Activated naive CD4-positive, alpha-beta T cell treated with anti-CD3 and anti-CD28 coated beads, Interleukin-2, amount 10 ng/mL, durations not matched to agents 7 days and 5 days (primary cell): ENCODE data around the gene DTX1.
"Not testable (repeated sequence)": the region's sequence is repeated elsewhere in the genome, so short reads cannot be mapped to it uniquely, and the experiment has no call there.

Experiments used
- CTCF ChIA-PET: fragments of 350-600 bp; sonication (Branson Sonifier 250); formaldehyde crosslinking; loops from one replicate; lab custom pipeline; 2021; ENCODE audit warnings: antibody characterized with exemption; lab: Charles Lee
- DNase-seq: peaks from one replicate; pipeline ENCODE4 v3.0.0-alpha.2; 2020
- H3K27ac Mint-ChIP-seq: one replicate; pipeline ENCODE4 v1.8.0; 2021; ENCODE audit warnings: mild to moderate bottlenecking, moderate library complexity, mixed read lengths
- H3K27me3 Mint-ChIP-seq: one replicate; pipeline ENCODE4 v1.8.0; 2021; ENCODE audit warnings: mild to moderate bottlenecking, mixed read lengths
- H3K36me3 Mint-ChIP-seq: one replicate; pipeline ENCODE4 v1.8.0; 2021; ENCODE audit warnings: mixed read lengths
- H3K4me1 Mint-ChIP-seq: one replicate; pipeline ENCODE4 v1.8.0; 2021; ENCODE audit warnings: mixed read lengths
- H3K4me3 Mint-ChIP-seq: one replicate; pipeline ENCODE4 v1.8.0; 2021; ENCODE audit warnings: mild to moderate bottlenecking, moderate library complexity, mixed read lengths
- H3K9me3 Mint-ChIP-seq: one replicate; pipeline ENCODE4 v1.8.0; 2021; ENCODE audit warnings: mixed read lengths

The DTX1 gene

GRCh38 chr12:113113397-113113796 lies 56.9 kb downstream of the DTX1 start:
- Mint-ChIP-seq H3K4me1 (peaks cover 5% of the 10 kb centered on the region), H3K36me3 (no peaks in the 10 kb centered on the region), H3K4me3 (no peak overlapping the region), H3K27ac (no peak overlapping the region), H3K9me3 (no peaks in the 10 kb centered on the region), H3K27me3 (peaks cover 6% of the 10 kb centered on the region)
- DNase-seq: no peak
- CTCF ChIA-PET: no interaction called here

- peaks cover 8% of the 10 kb centered on the region for H3K27me3 Mint-ChIP-seq
- CTCF ChIA-PET: interaction anchor here (1.3 kb wide), 1 partner anchor 56 kb away, joined by 6 read pairs; no protein-coding TSS in a partner anchor
Observed at GRCh38 chr12:113114447-113115178, 58.1 kb downstream of the DTX1 start.

GRCh38 chr12:113115455-113116126 lies 59.1 kb downstream of the DTX1 start:
- Mint-ChIP-seq H3K27me3 (peaks cover 12% of the 10 kb centered on the region), H3K4me3 (no peak overlapping the region), H3K36me3 (no peaks in the 10 kb centered on the region), H3K4me1 (no peaks in the 10 kb centered on the region), H3K9me3 (no peaks in the 10 kb centered on the region), H3K27ac (no peak overlapping the region)
- DNase-seq: no peak
- CTCF ChIA-PET: interaction anchor here (1.3 kb wide), 1 partner anchor 55 kb away, joined by 6 read pairs; no protein-coding TSS in a partner anchor

More at GRCh38 chr12:113114447-113115178, 58.1 kb downstream of the DTX1 start:
- H3K27ac Mint-ChIP-seq: no peak overlapping the region
- H3K9me3 Mint-ChIP-seq: no peaks in the 10 kb centered on the region
- no peaks in the 10 kb centered on the region for H3K36me3 Mint-ChIP-seq
- peaks cover 5% of the 10 kb centered on the region for H3K4me1 Mint-ChIP-seq
- no peak overlapping the region for H3K4me3 Mint-ChIP-seq
- no peak for DNase-seq

GRCh38 chr12:113116875-113117274 lies 60.3 kb downstream of the DTX1 start:
- Mint-ChIP-seq H3K27me3 (peaks cover 17% of the 10 kb centered on the region), H3K4me3 (no peak overlapping the region), H3K36me3 (no peaks in the 10 kb centered on the region), H3K27ac (no peak overlapping the region), H3K4me1 (no peaks in the 10 kb centered on the region), H3K9me3 (no peaks in the 10 kb centered on the region)
- no peak for DNase-seq
- CTCF ChIA-PET: no interaction called here

- H3K27ac Mint-ChIP-seq, H3K9me3 Mint-ChIP-seq, H3K4me3 Mint-ChIP-seq, DNase-seq, CTCF ChIA-PET, H3K36me3 Mint-ChIP-seq, H3K4me1 Mint-ChIP-seq: not testable (repeated sequence)
- H3K27me3 Mint-ChIP-seq: peaks cover 17% of the 10 kb centered on the region
Observed at GRCh38 chr12:113117684-113118083, 61.2 kb downstream of the DTX1 start.

- CTCF ChIA-PET: no interaction called here
- no peaks in the 10 kb centered on the region for H3K36me3 Mint-ChIP-seq
Observed at GRCh38 chr12:113118142-113118541, 61.6 kb downstream of the DTX1 start.

GRCh38 chr12:113119980-113120669 lies 63.6 kb downstream of the DTX1 start:
- no peak for DNase-seq
- Mint-ChIP-seq H3K27me3 (peaks cover 21% of the 10 kb centered on the region), H3K4me3 (no peak overlapping the region), H3K4me1 (no peaks in the 10 kb centered on the region), H3K27ac (no peak overlapping the region), H3K36me3 (no peaks in the 10 kb centered on the region), H3K9me3 (peaks cover 4% of the 10 kb centered on the region)
- CTCF ChIA-PET: interaction anchor here (2.5 kb wide), 1 partner anchor 14 kb away, joined by 5 read pairs; no protein-coding TSS in a partner anchor

More at GRCh38 chr12:113118142-113118541, 61.6 kb downstream of the DTX1 start:
- peaks cover 17% of the 10 kb centered on the region for H3K27me3 Mint-ChIP-seq
- no peak overlapping the region for H3K4me3 Mint-ChIP-seq
- peaks cover under 1% of the 10 kb centered on the region for H3K9me3 Mint-ChIP-seq
- H3K4me1 Mint-ChIP-seq: no peaks in the 10 kb centered on the region
- no peak for DNase-seq
- H3K27ac Mint-ChIP-seq: no peak overlapping the region

GRCh38 chr12:113120670-113121370 lies 64.3 kb downstream of the DTX1 start:
- CTCF ChIA-PET: interaction anchor here (2.5 kb wide), 1 partner anchor 14 kb away, joined by 5 read pairs; no protein-coding TSS in a partner anchor
- no peaks in the 10 kb centered on the region for H3K36me3 Mint-ChIP-seq
- H3K4me1 Mint-ChIP-seq: no peaks in the 10 kb centered on the region
- H3K27me3 Mint-ChIP-seq: peaks cover 21% of the 10 kb centered on the region
- H3K27ac Mint-ChIP-seq: no peak overlapping the region
- peaks cover 4% of the 10 kb centered on the region for H3K9me3 Mint-ChIP-seq
- no peak for DNase-seq
- no peak overlapping the region for H3K4me3 Mint-ChIP-seq

- peaks cover 16% of the 10 kb centered on the region for H3K27me3 Mint-ChIP-seq
- no peak for DNase-seq
- no peak overlapping the region for H3K4me3 Mint-ChIP-seq
- no peak overlapping the region for H3K27ac Mint-ChIP-seq
- H3K36me3 Mint-ChIP-seq: no peaks in the 10 kb centered on the region
- peaks cover 4% of the 10 kb centered on the region for H3K9me3 Mint-ChIP-seq
- CTCF ChIA-PET: no interaction called here
- peaks cover 5% of the 10 kb centered on the region for H3K4me1 Mint-ChIP-seq
Observed at GRCh38 chr12:113127791-113128199, 71.3 kb downstream of the DTX1 start.

GRCh38 chr12:113128802-113129663 lies 72.5 kb downstream of the DTX1 start:
- Mint-ChIP-seq H3K9me3 (no peaks in the 10 kb centered on the region), H3K4me1 (peaks cover 5% of the 10 kb centered on the region), H3K27me3 (peaks cover 24% of the 10 kb centered on the region), H3K27ac (no peak overlapping the region), H3K36me3 (no peaks in the 10 kb centered on the region), H3K4me3 (no peak overlapping the region)
- DNase-seq: no peak
- CTCF ChIA-PET: interaction anchor here (1.0 kb wide), 1 partner anchor 80 kb away, joined by 5 read pairs; no protein-coding TSS in a partner anchor

- H3K36me3 Mint-ChIP-seq: no peaks in the 10 kb centered on the region
- DNase-seq: no peak
- H3K9me3 Mint-ChIP-seq: no peaks in the 10 kb centered on the region
- peaks cover 6% of the 10 kb centered on the region for H3K4me1 Mint-ChIP-seq
- CTCF ChIA-PET: interaction anchor here (1.0 kb wide), 1 partner anchor 81 kb away, joined by 5 read pairs; no protein-coding TSS in a partner anchor
- no peak overlapping the region for H3K4me3 Mint-ChIP-seq
- peaks cover 26% of the 10 kb centered on the region for H3K27me3 Mint-ChIP-seq
- no peak overlapping the region for H3K27ac Mint-ChIP-seq
Observed at GRCh38 chr12:113129664-113130456, 73.3 kb downstream of the DTX1 start.

- Mint-ChIP-seq H3K4me3 (no peak overlapping the region), H3K27ac (no peak overlapping the region), H3K9me3 (no peaks in the 10 kb centered on the region), H3K4me1 (peaks cover 10% of the 10 kb centered on the region), H3K36me3 (no peaks in the 10 kb centered on the region), H3K27me3 (peaks cover 33% of the 10 kb centered on the region)
- CTCF ChIA-PET: interaction anchor here (0.9 to 2.2 kb wide), 2 partner anchors 12 to 43 kb away, joined by 3 to 6 read pairs; no protein-coding TSS in a partner anchor
- DNase-seq: no peak
Observed at GRCh38 chr12:113130457-113131135, 74.1 kb downstream of the DTX1 start.
